ENCODE data around the gene PSAPL1.

Gene PSAPL1

GRCh38 chr4:7450775-7451433 is 16.2 kb upstream of the PSAPL1 start:
- H3K27ac Mint-ChIP-seq = no peak overlapping the region
- ATAC-seq (replicated peaks) = no peak
- peaks cover 0 to 3% of the 10 kb centered on the region in 2 donors for H3K27me3 Mint-ChIP-seq
- no peak for DNase-seq
- H3K36me3 Mint-ChIP-seq = no peaks in the 10 kb centered on the region
- H3K4me1 Mint-ChIP-seq = no peaks in the 10 kb centered on the region
- H3K9me3 Mint-ChIP-seq = peaks cover 4 to 5% of the 10 kb centered on the region in 2 donors
- no peak overlapping the region for H3K4me3 Mint-ChIP-seq

GRCh38 chr4:7448036-7448435 is 13.3 kb upstream of the PSAPL1 start:
- no peak overlapping the region for H3K27ac Mint-ChIP-seq
- H3K4me1 Mint-ChIP-seq = no peaks in the 10 kb centered on the region
- DNase-seq (no peak), ATAC-seq (replicated peaks) (no peak)
- no peak overlapping the region for H3K4me3 Mint-ChIP-seq
- no peaks in the 10 kb centered on the region for H3K36me3 Mint-ChIP-seq
- peaks cover 17% of the 10 kb centered on the region in 2 donors for H3K27me3 Mint-ChIP-seq
- H3K9me3 Mint-ChIP-seq = peaks cover 4 to 5% of the 10 kb centered on the region in 2 donors

- ATAC-seq (replicated peaks) (no peak), DNase-seq (no peak)
- H3K36me3 Mint-ChIP-seq = no peaks in the 10 kb centered on the region
- no peak overlapping the region for H3K27ac Mint-ChIP-seq
- H3K9me3 Mint-ChIP-seq = peaks cover 4 to 5% of the 10 kb centered on the region in 2 donors
- peaks cover 14 to 17% of the 10 kb centered on the region in 2 donors for H3K27me3 Mint-ChIP-seq
- H3K4me3 Mint-ChIP-seq = no peak overlapping the region
- H3K4me1 Mint-ChIP-seq = no peaks in the 10 kb centered on the region
Observed at GRCh38 chr4:7447236-7447635, 12.5 kb upstream of the PSAPL1 start.

- no peaks in the 10 kb centered on the region for H3K36me3 Mint-ChIP-seq
- no peaks in the 10 kb centered on the region for H3K4me1 Mint-ChIP-seq
- H3K9me3 Mint-ChIP-seq = peaks cover 4 to 5% of the 10 kb centered on the region in 2 donors
- no peak overlapping the region for H3K4me3 Mint-ChIP-seq
- ATAC-seq (replicated peaks) (no peak), DNase-seq (no peak)
- no peak overlapping the region for H3K27ac Mint-ChIP-seq
- peaks cover 22 to 26% of the 10 kb centered on the region in 2 donors for H3K27me3 Mint-ChIP-seq
Observed at GRCh38 chr4:7444731-7445130, 10.0 kb upstream of the PSAPL1 start.

GRCh38 chr4:7444314-7444713 is 9.6 kb upstream of the PSAPL1 start:
- Mint-ChIP-seq H3K4me1 (no peaks in the 10 kb centered on the region), H3K27ac (no peak overlapping the region), H3K9me3 (peaks cover under 1 to 1% of the 10 kb centered on the region in 2 donors), H3K27me3 (peaks cover 22 to 26% of the 10 kb centered on the region in 2 donors), H3K4me3 (no peak overlapping the region), H3K36me3 (no peaks in the 10 kb centered on the region)
- DNase-seq = no peak
- ATAC-seq (replicated peaks) = no peak

GRCh38 chr4:7442574-7443162 is 7.9 kb upstream of the PSAPL1 start:
- Mint-ChIP-seq H3K4me1 (no peaks in the 10 kb centered on the region), H3K9me3 (no peaks in the 10 kb centered on the region), H3K27me3 (peaks cover 22 to 26% of the 10 kb centered on the region in 2 donors), H3K4me3 (no peak overlapping the region), H3K27ac (no peak overlapping the region), H3K36me3 (no peaks in the 10 kb centered on the region)
- DNase-seq (no peak), ATAC-seq (replicated peaks) (no peak)

GRCh38 chr4:7441201-7441600 is 6.5 kb upstream of the PSAPL1 start:
- no peak for DNase-seq
- H3K36me3 Mint-ChIP-seq = no peaks in the 10 kb centered on the region
- H3K27ac Mint-ChIP-seq = no peak overlapping the region
- no peaks in the 10 kb centered on the region for H3K4me1 Mint-ChIP-seq
- no peak for ATAC-seq (replicated peaks)
- no peak overlapping the region for H3K4me3 Mint-ChIP-seq
- no peaks in the 10 kb centered on the region for H3K9me3 Mint-ChIP-seq
- peaks cover 22 to 26% of the 10 kb centered on the region in 2 donors for H3K27me3 Mint-ChIP-seq

- no peak for ATAC-seq (replicated peaks)
- DNase-seq = no peak
- no peaks in the 10 kb centered on the region for H3K9me3 Mint-ChIP-seq
- no peaks in the 10 kb centered on the region for H3K4me1 Mint-ChIP-seq
- peaks cover 16 to 19% of the 10 kb centered on the region in 2 donors for H3K27me3 Mint-ChIP-seq
- no peak overlapping the region for H3K27ac Mint-ChIP-seq
- no peak overlapping the region for H3K4me3 Mint-ChIP-seq
- no peaks in the 10 kb centered on the region for H3K36me3 Mint-ChIP-seq
Observed at GRCh38 chr4:7439699-7440098, 5.0 kb upstream of the PSAPL1 start.

- no peak for DNase-seq
- Mint-ChIP-seq H3K27ac (no peak overlapping the region), H3K36me3 (no peaks in the 10 kb centered on the region), H3K4me1 (no peaks in the 10 kb centered on the region), H3K9me3 (no peaks in the 10 kb centered on the region), H3K27me3 (peaks cover 8 to 9% of the 10 kb centered on the region in 2 donors), H3K4me3 (no peak overlapping the region)
- ATAC-seq (replicated peaks) = no peak
Observed at GRCh38 chr4:7436256-7436655, 1.5 kb upstream of the PSAPL1 start.

GRCh38 chr4:7435471-7436061 is 836 bp upstream of the PSAPL1 start:
- ATAC-seq (replicated peaks) = no peak
- Mint-ChIP-seq H3K9me3 (no peaks in the 10 kb centered on the region), H3K36me3 (no peaks in the 10 kb centered on the region), H3K4me1 (no peaks in the 10 kb centered on the region), H3K4me3 (no peak overlapping the region), H3K27ac (no peak overlapping the region), H3K27me3 (peaks cover under 1 to 2% of the 10 kb centered on the region in 2 donors)
- DNase-seq = no peak

- Mint-ChIP-seq H3K27ac (no peak overlapping the region), H3K4me1 (no peaks in the 10 kb centered on the region), H3K9me3 (no peaks in the 10 kb centered on the region), H3K4me3 (no peak overlapping the region), H3K36me3 (no peaks in the 10 kb centered on the region), H3K27me3 (no peaks in the 10 kb centered on the region)
- DNase-seq = no peak
- ATAC-seq (replicated peaks) = peak in 1 of 2 donors; percentile 10
Observed at GRCh38 chr4:7434141-7434765, 477 bp downstream of the PSAPL1 start.

- no peak for ATAC-seq (replicated peaks)
- no peaks in the 10 kb centered on the region for H3K36me3 Mint-ChIP-seq
- no peaks in the 10 kb centered on the region for H3K27me3 Mint-ChIP-seq
- no peaks in the 10 kb centered on the region for H3K4me1 Mint-ChIP-seq
- H3K27ac Mint-ChIP-seq = no peak overlapping the region
- no peak overlapping the region for H3K4me3 Mint-ChIP-seq
- no peak for DNase-seq
- H3K9me3 Mint-ChIP-seq = no peaks in the 10 kb centered on the region
Observed at GRCh38 chr4:7433376-7434140, 1.2 kb downstream of the PSAPL1 start.

- Mint-ChIP-seq H3K4me3 (no peak overlapping the region), H3K27me3 (no peaks in the 10 kb centered on the region), H3K27ac (no peak overlapping the region), H3K9me3 (no peaks in the 10 kb centered on the region), H3K36me3 (no peaks in the 10 kb centered on the region), H3K4me1 (no peaks in the 10 kb centered on the region)
- no peak for DNase-seq
- ATAC-seq (replicated peaks) = no peak
Observed at GRCh38 chr4:7432531-7433375, 2.0 kb downstream of the PSAPL1 start.
